ENCODE results near the gene BAAT. TPM values are rescaled to one million over a fixed set of nuclear protein-coding genes. Genes with fewer than 3 reads are reported as not detected.
"Not testable (repeated sequence)": the region's sequence is repeated elsewhere in the genome, so short reads cannot be mapped to it uniquely, and the experiment has no call there.

Gene BAAT
- total RNA-seq, 1 donor from 2014 or later, result 459 TPM

DNA sequence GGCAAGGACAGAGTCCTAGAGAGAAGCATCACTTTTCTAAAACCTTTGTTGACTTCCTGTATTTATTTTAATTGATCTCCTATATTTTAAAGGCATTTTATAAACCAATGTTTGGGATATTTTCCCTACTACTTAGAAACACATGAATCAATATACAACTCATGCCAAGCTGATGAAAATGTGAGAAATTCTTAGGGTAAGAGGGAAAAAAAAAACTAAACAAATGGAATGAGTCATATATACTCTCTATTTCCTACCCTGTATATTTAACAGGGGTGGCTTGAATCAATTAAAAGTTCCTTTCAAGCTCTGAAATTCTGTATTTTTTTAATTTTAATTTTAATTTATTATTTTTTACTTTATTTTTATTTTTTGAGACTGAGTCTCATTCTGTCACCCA lies 19.6 kb downstream of the BAAT start:
- DNase-seq (ENCODE audit: low spot score) (no peak), ATAC-seq (no peak)

DNA sequence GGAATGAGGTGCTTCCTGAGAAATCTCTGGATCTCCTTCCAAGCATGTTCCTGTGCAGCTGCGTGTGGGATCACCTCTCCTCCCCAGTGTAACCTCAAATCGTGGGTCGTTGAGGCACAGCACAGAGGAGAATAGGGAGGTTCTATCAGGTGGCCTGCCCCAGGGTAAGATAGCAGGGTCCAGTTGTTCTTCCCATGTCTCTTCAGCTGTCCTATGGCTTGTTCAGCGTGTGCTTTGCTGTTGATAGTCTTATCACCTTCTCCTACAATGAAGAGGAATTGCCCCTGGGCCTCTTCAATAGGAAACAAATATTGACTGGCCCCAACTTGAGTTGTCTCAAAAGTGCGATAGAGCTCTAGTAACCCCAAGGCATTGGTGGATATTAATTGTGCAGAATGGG lies 22.4 kb downstream of the BAAT start:
- DNase-seq (ENCODE audit: low spot score) (no peak), ATAC-seq (peak; percentile 23)

DNA sequence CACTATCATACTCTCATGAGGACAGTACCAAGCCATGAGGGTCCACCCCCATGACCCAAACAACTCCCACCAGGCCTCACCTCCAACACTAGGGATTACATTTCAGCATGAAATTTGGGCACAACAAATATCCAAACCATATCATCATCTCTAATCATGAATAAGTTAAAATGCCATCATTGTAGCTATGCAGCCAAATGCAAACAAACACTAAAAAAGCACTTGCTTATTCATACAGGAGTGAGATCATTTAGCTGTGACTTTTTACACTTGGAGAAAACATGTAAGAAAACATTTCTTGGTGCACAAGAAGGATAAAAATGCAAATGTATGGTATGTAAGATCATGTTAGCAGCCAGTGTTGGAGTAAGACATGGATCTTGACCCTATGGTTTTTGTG lies 24.2 kb downstream of the BAAT start:
- ATAC-seq, result peak; percentile 6
- no peak for DNase-seq (ENCODE audit: low spot score)

DNA sequence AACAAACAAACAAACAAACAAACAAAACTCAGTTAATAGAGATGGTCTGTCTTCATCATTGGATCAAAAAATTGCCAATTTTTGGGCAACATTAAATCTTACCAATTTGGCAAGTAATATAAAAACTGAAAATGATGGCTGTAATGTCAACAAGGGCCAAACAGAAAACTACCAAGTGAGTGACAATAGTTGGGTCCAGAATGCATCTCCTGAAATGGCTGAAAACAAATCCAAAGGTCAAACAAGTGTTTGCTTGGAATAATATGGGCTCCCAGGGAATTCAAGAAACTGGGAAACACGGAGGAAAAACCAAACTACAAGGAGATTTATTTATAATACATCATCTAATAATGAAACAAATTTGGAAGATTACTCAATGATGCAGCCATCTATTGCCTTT lies 25.1 kb downstream of the BAAT start:
- DNase-seq (ENCODE audit: low spot score) (no peak), ATAC-seq (no peak)

DNA sequence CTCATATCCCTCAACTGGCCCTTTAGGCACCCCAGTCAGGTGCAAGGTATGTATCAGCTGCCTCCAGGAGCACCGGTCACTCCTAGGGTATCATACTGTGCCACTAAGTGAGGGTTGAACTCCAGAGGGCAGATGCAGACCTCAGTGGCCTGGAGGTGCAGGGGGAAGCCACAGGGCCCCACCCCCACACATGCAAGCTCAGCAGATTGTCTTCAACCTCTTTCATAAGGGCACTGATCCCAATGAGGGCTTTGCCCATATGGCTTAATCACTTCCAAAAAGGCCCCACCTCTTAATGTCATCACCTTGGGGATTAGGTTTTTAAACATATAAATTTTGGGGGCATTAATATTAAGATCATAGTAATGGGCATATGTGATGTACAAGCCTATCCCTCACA lies 28.2 kb downstream of the BAAT start:
- no peak for ATAC-seq
- no peak for DNase-seq (ENCODE audit: low spot score)

DNA sequence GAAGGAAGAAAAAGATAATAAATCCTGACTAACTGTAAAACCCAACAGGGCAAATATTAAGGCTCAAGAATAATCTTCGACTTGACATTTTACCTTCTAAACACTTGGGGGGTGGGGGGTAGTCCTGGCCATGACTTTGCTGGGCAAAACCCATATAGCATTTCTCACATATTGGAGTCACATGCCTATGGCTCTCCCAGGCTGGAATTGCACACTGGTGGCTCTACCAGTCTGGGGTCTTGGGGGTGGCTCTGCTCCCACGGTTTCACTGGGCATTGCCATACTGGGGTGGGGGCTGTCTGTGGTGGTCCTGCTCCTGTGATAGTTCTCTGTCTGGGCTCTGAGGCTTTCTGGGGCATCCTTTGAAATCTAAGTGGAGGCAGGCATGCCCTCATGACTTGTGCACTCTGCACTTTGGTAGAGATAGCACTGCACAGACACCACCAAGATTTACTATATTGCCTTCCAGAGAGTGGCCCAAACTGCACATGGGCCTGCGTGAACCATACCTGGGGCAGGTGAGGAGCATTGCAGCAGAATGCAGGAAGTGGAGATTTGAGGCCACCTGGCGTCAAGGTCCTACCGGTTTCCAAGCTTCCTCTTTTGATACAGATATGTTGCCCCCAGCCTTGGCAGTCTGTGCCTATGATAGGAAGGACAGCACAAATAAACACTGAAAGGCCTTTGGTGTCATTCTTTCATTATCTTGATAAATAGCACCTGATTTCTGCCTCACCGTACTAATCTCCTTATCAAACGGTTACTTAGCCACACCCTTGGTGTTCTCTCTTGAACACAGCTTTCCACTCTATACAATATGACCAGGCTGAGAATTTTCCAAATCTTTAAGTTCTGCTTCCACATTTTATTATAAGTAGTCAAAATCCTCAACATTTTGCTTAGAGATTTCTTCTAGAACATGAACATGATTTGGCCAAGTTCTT lies 29.8 kb downstream of the BAAT start:
- ATAC-seq, result peak; percentile 35
- no peak for DNase-seq (ENCODE audit: low spot score)

DNA sequence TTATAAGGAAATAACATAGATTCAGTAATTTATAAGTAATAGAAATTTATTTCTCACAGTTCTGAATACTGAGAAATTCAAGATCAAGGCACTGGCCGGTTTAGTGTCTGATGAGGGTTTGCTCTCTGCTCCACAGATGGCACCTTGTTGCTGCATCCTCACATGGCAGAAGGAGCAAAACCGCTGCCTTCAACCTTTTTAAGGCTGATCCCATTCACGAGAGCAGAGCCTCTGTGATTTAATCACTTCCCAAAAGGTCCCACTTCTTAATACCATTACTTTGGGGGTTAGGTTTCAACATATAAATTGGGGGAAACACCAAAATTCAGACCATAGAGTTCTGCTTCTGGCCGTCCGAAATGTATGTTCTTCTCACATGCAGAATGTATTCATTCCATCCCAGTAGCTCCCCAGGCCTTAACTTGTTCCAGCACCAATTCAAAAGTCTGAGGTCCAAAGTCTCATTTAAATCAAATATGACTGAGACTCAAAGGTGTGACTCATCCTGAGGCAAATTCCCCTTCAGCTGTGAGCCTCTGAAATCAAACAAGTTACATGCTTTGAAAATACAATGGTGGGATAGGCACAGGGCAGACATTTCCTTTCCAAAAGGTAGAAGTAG lies 30.6 kb downstream of the BAAT start:
- DNase-seq (ENCODE audit: low spot score) (no peak), ATAC-seq (peak; percentile 76)

DNA sequence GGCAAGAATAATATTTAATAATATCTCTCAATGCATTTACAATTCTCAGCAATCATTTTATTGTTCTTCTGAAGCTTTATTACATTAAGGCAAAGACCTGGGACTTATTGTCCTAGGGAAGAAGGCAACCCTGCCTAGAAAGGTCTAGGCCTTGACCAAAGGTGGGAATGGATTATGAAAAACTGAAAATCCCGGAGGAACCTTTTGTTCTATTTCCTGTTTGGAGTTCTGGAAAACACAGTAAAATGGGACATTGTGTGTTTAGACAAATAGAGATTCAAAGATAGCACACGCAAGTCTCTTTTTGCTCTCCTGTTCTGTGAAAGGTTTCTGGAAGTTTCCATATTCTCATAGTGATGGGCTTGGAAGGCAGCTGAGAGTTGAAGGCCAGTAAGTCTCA lies 31.1 kb downstream of the BAAT start:
- DNase-seq (ENCODE audit: low spot score), result no peak

DNA sequence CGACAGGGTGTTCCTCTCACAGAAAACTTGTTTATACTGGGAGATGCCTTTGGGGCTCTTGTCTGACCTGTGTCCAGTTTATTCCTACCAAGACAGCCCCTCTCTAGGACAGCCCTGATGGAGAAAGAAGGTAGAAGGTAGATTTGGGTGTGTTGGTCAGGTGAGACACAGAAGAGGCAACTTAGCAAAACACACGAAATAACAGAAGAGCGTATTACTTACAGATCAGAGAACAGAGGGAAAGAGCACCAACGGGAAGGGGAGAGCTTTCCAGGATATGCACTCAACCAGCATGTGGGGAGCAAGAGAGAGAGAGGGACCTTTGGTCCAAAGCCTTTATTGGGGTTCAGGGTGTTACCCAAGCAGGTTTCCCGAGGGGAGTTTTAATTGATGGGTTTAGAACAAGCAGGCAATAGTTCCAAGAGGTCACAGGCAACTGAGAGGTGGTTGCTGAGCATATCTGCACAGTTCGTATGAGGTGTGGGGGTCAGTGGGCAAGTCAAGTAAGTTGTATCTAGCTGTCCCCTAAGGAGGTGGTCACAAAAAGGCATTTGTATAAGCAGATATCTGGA lies 31.8 kb downstream of the BAAT start:
- DNase-seq (ENCODE audit: low spot score) (no peak), ATAC-seq (no peak)

More for the DNA sequence above, 31.1 kb downstream of the BAAT start:
- ATAC-seq, result no peak

DNA sequence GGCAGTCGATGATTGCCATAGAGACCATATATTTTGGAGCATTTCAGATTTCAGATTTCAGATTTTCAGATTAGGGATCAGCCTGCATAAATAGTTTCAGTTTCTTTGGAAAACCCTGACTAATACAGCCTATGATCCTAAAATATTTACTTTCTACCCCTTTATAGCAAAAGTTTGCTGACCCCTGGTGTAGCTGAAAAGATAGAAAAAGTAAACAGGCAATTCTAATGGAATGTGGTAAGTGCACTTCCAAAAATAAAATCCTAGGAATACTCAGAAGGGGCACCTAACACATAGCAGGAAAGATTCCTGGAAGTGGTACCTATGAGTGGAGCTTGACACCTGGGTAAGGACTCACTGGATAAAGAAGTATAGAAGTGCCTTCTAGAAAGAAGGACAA lies 34.5 kb downstream of the BAAT start:
- ATAC-seq (peak; percentile 35), DNase-seq (ENCODE audit: low spot score) (no peak)

DNA sequence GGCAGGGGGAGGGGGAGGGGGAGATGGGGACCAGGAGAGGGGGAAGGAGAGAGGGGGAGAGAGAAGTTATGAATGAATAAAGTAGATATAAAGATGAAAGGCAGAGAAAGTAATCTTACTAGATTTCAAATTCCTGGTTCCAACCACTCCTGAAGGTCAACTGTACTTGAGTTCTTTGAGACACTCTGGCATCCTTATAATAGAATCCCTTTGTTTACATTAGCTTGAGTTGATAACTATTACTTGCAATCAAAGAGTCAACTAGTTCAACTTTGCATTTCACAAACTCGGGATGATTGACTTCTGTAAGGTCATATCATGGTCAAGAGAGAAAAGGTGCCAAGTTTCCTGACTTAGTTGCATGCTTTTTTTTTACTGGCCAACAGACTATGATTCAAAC lies 42.2 kb downstream of the BAAT start:
- peak; percentile 57 for ATAC-seq
- DNase-seq (ENCODE audit: low spot score), result no peak

DNA sequence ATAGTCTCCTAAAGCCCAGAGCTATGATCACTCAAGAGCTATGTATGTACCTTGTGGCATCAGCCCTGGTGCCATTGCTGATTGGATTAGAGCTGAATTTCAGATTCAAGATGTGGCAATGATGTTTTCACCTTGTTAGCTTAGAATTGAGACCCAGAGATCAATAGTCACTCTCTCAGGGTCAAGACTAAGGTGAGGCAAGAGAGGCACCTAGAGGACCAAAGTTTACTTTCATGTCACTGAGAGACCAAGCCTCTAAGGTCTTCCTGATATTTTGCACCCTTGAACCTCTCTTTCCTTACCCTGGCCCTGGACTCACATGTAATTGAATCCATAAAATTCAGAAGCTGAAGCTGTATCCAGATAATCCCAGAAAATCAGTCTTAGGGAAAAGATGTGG lies 42.8 kb downstream of the BAAT start:
- ATAC-seq (peak; percentile 35), DNase-seq (ENCODE audit: low spot score) (no peak)

DNA sequence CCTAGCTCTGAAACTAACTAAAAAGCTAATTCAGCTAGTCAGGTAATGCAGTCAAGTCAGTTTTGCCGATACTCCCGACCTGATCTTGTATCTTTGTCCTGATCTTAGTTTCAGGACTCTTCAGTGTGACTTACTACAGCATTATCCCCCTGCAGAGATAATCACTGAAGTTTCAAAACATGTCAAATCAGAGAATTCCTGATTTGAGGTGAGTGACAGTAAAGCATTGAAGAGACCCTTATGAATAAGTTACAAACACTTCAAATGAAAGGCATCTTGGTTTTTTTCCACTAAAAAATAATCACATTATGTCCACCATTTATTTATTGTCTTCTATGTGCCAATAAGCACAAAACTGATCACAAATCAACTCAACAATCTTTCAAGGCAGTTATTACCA lies 47.6 kb downstream of the BAAT start:
- no peak for ATAC-seq

DNA sequence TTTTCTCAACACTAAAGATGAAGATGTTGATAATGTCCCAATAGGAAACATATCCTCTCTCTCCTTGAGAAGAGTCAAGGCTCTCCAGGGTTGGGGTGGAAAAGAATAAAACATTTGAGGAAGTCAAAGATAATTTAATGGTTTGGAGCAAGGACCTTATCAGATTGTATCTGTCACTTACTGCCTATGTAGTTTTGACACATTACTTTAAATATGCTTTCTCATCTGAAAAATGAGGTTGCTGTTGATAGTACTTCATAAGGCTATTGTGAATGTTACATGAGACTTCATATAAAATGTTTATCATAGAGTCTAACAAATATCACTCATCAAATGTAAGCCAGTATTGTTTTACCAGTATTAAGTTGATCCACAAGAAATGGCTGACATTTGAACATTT lies 48.7 kb downstream of the BAAT start:
- ATAC-seq, result no peak
- no peak for DNase-seq (ENCODE audit: low spot score)

More for the DNA sequence above, 47.6 kb downstream of the BAAT start:
- DNase-seq (ENCODE audit: low spot score), result no peak

DNA sequence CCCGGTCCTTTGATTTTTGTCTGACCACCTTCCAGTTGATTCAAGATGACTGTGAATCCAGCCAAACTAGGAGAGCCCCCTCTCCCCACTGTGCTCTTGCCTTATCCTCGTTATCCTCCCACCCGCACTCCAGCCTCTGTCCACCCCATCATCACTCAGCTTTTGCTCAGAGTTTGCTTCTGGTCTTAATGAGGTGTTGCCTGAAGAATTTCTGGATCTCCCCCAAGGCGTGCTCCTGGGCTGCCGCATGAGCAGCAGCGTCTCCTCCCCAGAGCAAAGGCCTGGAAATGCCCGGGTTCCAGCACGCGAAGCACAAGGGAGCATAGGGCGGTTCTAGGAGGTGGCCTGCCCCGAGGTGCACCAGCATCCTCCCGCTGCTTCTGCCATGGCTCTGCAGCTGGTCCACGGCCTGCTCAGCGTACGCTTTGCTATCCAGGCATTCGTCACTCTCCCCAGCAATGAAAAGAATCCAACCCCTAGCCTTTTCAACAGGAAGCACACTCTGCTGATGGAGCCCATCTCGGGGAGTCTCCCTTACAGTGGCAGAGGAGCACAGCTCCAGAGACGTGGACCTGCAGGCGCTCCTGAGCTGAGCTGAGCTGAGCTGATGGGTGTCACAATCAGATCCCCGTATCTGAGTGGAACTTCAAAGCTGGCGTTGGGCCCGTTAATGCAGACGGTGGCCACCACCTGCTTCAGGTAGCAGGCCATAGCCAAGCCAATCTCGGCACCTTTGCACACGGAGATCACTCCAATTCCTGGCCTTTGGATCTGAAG lies 50.7 kb downstream of the BAAT start:
- no peak for DNase-seq (ENCODE audit: low spot score)

DNA sequence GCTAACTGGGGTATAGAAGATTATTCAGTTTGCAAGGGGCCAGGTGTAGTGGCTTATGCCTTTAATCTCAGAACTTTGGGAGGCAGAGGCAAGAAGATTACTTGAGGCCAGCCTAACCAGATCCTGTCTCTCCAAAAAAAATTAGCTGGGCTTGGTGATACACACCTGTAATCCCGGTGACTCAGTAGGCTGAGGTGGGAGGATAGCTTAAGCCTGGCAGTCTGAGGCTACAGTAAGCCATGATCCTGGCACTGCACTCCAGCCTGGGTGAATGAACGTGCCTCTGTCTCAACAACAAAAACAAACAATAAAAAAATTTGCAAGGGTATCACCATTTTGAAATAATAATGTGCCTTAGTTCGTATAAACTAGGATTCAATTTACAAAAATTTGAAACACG lies 51.3 kb downstream of the BAAT start:
- no peak for DNase-seq (ENCODE audit: low spot score)
- ATAC-seq, result no peak

More for the DNA sequence above, 50.7 kb downstream of the BAAT start:
- ATAC-seq, result peak; percentile 22

DNA sequence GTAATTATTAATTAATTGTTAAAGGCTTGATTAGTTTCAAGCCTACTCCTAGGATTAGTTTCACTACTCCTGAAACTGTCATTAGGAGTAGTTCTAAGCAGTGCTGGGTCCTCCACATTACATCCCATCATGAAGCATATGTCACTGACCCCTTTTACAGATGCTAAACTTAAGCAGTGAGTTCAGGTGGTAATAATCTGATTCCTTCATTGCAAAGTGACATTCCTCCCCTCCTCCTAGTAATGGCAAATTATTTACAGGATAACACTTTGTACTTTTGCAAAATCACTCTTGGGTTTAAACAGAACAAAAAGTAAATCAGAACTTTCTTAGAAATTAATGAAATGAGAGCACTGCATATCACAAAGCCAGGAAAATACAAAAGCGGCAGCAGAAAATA lies 52.4 kb downstream of the BAAT start:
- DNase-seq (ENCODE audit: low spot score) (no peak), ATAC-seq (peak; percentile 67)

DNA sequence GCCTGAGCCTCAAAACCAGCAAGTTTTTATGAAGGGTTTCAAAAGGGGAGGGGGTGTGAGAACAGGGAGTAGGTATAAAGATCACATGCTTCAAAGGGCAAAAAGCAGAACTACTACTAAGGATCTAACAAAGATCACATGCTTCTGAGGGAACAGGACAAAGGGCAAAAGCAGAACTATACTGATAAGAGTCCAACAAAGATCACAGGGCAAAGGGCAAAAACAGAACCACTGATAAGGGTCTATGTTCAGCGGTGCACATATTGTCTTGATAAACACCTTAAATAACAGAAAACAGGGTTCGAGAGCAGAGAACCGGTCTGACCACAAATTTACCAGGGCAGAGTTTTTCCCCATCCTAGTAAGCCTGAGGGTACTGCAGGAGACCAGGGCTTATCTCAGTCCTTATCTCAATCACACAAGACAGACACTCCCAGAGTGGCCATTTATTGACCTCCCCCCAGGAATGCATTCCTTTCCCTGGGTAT lies 57.3 kb downstream of the BAAT start:
- not testable (repeated sequence) for ATAC-seq
- DNase-seq (ENCODE audit: low spot score), result peak; percentile 63

DNA sequence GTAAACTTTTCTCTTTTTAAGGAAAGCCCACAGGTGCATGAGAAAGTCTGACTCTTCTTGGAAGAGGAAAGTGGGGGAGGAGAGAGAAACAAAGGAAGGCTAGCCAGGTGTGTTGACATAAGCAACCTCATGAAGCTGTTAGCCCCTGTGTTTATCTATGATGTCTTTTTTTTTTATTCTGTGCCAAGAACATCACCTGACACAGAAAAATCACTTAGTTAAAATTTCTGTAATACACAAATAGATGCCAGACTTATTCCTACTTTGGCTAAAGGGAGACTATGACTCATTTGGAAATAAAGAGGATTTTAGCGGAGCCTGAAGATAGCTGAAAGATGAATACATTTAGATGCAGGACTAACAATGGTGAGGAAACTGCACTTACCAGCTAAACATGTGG lies 58.3 kb downstream of the BAAT start:
- peak; percentile 67 for ATAC-seq
- DNase-seq (ENCODE audit: low spot score), result no peak

DNA sequence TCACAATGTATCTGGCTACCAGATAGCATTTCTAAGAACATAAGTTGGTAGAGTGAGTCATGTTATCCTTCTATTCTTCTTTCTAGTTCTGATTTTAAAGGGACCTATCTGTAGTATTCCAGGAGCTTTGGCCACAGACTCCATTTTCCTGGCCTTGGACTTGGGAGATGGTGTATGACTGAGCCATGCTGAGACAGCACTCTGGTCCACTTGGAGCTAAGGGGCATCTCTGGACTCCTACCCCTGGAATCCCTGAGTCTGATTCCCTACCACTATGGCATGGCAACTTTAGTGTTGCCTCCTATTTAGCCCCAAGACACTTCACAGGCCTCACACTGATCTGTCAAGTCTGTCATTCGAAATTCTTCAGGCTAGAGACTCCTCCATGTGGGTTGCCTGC lies 58.8 kb downstream of the BAAT start:
- ATAC-seq, result peak; percentile 25
- no peak for DNase-seq (ENCODE audit: low spot score)

DNA sequence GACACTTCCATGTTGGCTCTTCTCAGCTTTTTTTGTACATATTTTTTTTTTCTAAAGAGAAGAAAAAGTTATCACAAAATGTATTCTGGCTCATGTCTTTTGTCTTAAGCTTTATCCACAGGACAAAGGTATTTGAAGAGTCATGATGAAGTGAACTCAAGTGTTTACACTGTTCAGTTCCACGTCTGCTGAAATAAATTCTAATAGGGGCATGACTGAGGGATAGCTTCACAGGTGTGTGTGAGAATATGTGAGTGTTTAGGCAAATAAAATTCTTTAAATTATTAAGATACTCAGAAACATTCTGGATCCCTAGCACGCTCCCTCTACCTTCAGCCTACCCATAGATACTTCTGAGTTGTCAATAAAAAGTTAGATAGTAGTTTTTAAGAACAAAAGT lies 59.8 kb downstream of the BAAT start:
- ATAC-seq (peak; percentile 22), DNase-seq (ENCODE audit: low spot score) (no peak)
